LoVo (cell line): ENCODE measurements around the gene IFT88.
"Not testable (repeated sequence)": the region's sequence is repeated elsewhere in the genome, so short reads cannot be mapped to it uniquely, and the experiment has no call there.

ENCODE experiments used
- DNase-seq: peaks from one replicate; pipeline ENCODE4 v3.0.0-alpha.2; 2016; ENCODE audit warnings: low spot score

The IFT88 gene

GRCh38 chr13:20636079-20636478 lies 69.1 kb downstream of the IFT88 start:
- DNase-seq = no peak

DNA sequence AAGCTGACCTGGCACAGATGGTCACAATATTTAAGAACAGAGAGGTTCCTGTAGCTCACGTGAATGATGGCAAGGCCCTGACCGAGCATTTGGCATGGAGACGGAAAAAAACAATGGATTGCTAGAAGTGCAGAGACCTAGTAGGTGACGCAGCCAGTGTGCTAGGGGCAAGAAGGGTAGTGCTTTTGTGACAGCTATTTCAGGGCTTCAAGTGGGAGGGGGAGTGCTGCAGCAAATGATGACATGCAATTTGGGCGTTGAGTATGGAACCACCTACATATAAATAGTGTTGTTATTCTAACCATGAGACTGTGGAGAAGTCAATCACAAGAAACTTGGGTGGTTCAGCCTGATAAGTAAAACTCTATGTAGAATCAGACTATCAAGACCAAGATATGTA lies 70.9 kb downstream of the IFT88 start:
- no peak for DNase-seq

DNA sequence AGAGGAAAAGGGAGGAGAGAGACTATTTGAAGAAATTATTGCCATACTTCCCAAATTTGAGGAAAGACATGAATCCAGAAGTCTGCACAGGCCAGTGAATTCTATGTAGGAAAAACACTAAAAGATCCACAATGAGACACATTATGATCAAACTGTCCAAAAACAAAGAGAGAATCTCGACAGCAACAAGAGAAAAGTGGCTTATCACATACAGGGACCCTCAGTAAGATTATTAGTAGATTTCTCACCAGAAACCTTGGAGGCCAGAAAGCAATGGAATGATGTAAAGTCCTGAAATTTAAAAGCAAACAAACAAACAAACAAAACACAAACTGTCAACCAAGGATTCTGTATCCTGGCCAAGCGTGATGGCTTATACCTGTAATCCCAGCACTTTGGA lies 80.8 kb downstream of the IFT88 start:
- DNase-seq = no peak

DNA sequence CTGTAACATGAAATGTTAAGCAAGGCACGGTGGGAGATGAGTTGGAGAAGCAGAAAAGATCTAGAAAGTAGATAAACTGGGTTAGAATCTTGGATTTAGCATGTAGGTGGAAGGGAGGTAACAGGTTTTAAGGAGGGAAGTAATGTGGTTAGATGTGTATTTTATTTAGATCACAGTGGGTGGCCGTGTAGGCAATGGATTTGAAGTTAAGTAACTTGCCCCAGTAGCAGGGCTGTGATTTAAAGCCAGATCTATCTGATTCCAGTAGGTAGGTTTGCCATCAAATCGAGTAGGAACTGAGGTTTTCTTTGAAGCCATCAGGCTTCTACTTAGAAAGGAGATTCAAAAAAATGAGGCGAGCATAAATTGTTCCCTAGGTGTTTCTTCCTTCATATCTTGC lies 86.0 kb downstream of the IFT88 start:
- DNase-seq = no peak

GRCh38 chr13:20654156-20654555 lies 87.2 kb downstream of the IFT88 start:
- DNase-seq = no peak

GRCh38 chr13:20658451-20659040 lies 91.6 kb downstream of the IFT88 start:
- no peak for DNase-seq

GRCh38 chr13:20664351-20664750 lies 97.4 kb downstream of the IFT88 start:
- no peak for DNase-seq

DNA sequence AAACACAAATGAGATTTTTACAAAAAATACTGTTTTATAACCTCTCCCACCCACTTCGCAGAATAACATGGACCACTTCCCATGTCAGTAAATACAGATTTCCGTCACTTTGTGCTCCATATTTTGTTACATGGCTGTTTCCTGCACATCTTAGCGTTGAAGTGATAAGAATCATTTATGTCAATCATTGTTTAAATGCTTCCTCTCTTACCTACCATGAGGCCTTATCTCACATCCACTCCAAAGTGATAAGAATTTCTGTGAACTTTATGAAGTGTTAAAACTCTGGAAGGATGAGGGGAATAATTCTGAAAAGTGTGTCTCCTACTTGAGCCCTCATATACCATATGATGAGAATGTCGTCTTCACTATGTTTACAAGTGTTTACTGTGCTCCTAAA lies 100.0 kb downstream of the IFT88 start:
- no peak for DNase-seq

GRCh38 chr13:20667857-20668437 lies 101.0 kb downstream of the IFT88 start:
- DNase-seq = no peak

- no peak for DNase-seq
These were observed 102.2 kb downstream of the IFT88 start for GRCh38 chr13:20669162-20669561.

DNA sequence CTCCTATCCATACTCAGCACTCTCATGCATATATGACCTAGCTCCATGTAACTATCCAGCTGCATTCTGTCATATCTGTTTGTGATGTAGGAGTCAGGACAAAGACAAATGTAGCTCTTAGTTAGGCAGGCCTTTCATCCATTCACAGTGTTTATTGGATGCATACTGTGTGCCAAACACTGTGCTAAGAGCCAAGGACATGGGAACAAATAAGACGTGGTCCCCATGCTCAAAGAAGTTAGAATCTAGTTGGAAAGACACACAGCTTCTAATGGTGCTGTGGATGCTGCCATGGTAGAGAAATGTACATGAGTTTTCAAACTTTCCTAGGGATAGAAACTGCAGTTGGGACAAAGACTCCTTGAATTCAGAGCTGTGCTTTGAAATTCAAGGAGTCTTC lies 104.8 kb downstream of the IFT88 start:
- no peak for DNase-seq

DNA sequence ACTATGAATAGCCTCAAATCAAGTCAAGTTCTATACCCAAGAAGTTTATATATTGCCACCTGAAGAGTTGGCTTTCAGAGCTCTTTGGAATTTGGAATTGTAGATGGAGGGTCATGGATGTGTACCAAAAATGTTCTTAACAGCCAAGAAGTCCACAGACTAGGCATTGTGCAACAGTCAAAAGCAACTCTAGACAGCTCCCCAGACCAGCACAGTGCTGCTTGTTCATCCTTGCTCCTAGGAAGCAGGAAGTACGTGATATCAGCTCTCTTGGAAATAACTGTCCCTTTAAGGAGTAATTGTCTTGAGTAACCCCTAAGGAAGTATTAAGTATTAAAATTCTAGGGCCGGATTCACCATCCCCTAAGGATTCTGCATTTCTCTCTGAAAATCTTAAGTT lies 105.8 kb downstream of the IFT88 start:
- no peak for DNase-seq

- no peak for DNase-seq
These were observed 106.8 kb downstream of the IFT88 start for GRCh38 chr13:20673715-20674114.

DNA sequence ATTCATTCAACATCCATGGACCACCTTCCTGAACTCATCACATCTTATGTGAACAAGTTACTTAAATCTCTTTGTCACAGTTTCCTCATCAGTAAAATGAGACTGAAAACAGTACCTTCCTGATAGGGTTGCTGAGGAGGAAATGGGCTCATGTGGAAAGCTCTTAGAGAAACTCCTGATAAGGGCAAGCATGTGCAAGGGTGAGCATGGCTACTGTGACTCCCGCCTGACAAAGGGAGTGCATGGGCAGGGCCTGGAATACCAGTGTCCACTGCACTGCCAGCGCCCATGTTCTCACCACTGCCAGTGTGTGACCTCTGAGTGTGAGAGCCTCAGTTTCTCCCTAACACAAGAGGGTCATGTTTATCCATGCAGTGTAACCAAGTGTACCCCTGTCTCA lies 109.3 kb downstream of the IFT88 start:
- DNase-seq = no peak

DNA sequence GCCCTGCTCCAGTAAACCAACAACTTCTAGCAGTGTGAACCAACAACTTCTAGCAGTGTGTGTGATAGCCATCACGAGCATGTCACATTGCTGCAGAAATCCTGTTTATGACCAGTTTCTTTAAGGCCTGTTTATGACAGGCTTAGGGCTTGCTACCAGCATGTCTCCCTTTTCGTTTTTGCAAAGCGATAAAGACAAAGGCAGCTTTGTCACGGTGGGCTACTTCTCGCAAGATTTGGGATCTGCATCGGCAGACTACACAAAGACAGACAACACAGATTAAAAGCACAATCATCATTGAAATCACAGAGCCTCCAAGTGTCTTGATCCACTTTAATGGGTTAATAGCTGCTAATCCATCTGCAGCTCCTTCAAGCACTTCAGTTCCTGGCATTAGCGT lies 111.6 kb downstream of the IFT88 start:
- DNase-seq = not testable (repeated sequence)

GRCh38 chr13:20679879-20680278 lies 112.9 kb downstream of the IFT88 start:
- no peak for DNase-seq

DNA sequence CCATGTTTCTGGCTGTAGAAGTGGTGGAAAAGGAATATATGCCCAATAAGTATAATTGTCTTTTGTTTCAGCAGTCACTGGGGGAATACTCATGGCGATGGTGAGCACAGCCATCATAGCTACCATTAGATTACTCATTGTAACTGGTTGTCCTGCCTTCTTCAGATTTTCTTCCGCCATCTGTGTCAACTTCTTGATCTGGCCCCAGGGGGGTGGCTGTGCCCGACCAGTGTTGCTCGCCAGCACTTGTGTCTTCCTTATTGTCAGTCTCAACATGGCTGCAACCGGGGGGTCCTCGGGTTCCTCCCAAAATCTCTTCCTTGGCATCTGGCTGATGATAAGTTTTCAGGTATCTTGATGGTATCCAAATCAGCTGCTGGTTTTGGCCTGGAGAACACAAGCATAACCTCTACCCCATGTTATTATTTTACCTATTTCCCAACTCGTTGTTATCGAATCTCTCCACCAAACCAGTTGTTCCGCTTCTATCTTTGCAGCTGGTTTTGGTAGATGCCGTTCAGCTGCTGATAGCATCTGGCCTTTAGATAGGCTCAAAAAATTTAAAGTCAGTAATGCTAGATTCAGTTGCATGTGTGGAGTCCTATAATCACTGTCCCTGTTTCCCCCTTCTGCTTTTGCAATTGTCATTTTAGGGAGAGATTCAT lies 113.6 kb downstream of the IFT88 start:
- no peak for DNase-seq

DNA sequence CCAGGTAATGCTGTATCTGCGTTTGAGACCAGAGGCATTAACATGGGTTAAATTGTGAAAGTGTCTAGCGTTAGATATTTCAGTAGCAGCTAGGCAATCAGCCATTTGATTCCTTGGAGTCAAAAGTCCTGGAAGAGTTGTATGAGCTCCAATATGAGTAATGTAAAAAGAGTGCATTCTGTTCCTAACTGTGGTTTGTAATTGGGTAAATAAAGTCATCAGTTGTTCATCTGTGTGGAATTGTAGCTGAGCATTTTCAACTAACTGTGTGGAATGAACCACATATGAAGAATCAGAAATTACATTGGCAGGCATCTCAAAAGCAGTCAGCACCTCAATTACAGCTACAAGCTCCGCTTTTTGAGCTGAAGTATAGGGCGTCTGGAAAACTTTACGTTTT lies 114.5 kb downstream of the IFT88 start:
- DNase-seq = not testable (repeated sequence)

- no peak for DNase-seq
These were observed 115.1 kb downstream of the IFT88 start for GRCh38 chr13:20682061-20682460.

DNA sequence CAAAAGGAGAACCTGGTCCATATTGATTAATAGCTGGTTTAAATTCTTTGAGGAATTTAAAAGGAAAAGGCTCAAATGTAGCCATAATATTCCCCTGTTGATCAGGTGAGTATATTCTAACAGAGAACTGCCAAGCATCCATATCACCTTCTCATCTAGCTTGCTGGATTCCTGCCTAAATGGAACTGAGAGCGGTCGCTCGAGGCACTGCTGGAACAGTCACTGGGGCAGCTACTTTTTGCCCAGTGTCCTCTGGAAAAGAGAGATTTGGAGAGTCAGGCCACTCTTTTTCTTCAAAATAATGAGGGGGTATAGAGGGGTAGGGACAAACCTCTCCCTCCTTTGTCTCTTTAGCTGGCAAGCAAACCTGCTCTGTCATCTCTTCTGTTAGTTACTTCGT lies 117.1 kb downstream of the IFT88 start:
- DNase-seq = no peak

GRCh38 chr13:20684546-20684945 lies 117.6 kb downstream of the IFT88 start:
- no peak for DNase-seq

GRCh38 chr13:20685092-20685491 lies 118.1 kb downstream of the IFT88 start:
- no peak for DNase-seq

DNA sequence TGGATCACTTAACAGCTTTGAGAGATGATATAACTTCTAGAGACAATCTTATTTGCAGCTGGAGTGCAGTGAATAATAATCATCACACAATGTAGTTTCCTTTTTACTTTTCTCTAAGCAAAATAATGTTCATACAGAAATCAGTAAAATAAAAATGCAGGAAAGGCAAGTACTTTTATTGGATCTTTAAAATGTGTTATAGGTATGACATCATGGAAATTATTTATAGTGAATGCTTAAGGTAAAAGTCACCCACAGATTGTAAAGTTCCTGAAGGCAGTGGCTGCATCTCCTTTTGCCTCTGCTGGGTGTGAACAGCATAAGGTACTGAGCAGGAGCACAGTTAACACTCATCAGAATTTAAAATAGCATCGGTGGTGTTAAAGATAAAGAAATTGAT lies 119.2 kb downstream of the IFT88 start:
- no peak for DNase-seq
